Prostate gland (tissue), 2 donors: ENCODE measurements around the gene TMEM165. TPM values are rescaled to one million over a fixed set of nuclear protein-coding genes. Genes with fewer than 3 reads are reported as not detected.

Source experiments
- DNase-seq: peaks from one replicate; pipeline ENCODE4 v3.0.0-alpha.2; 2019; ENCODE audit warnings: low spot score
- H3K27ac ChIP-seq, 2 donors: fragments of 200-600 bp; sonication (generic); 2 replicates each; pipeline ENCODE4 v1.5.1; 2017 to 2019
- H3K27me3 ChIP-seq: fragments of 200-600 bp; sonication (generic); replicated peaks from 2 replicates; pipeline ENCODE4 v1.5.1; 2019; ENCODE audit not compliant: insufficient read depth
- H3K36me3 ChIP-seq, 2 donors: fragments of 200-600 bp; sonication (generic); 1 replicate in 1 of 2; 2 replicates in 1 of 2; pipeline versions ENCODE4 v1.5.1 to v1.8.1; 2017 to 2019
- H3K4me1 ChIP-seq: fragments of 200-600 bp; sonication (generic); replicated peaks from 2 replicates; pipeline ENCODE4 v1.5.1; 2019
- H3K4me3 ChIP-seq, 2 donors: fragments of 200-600 bp; sonication (generic); 2 replicates each; pipeline ENCODE4 v1.5.1; 2017 to 2019
- H3K9me3 ChIP-seq: fragments of 200-600 bp; sonication (generic); 2 replicates; pipeline ENCODE4 v1.5.1; 2017
- CTCF ChIP-seq, 4 experiments: fragments of 200-600 bp in 2 of 4; fragments of 450-650 bp in 2 of 4; sonication (generic) in 2 of 4; IDR thresholded peaks; 1 replicate in 3 of 4; 2 replicates in 1 of 4; pipeline ENCODE4 v1.5.1; 2016 to 2019; ENCODE audit warnings: antibody characterized with exemption in 4 of 4, mild to moderate bottlenecking in 2 of 4, moderate library complexity in 2 of 4
- POLR2A ChIP-seq: fragments of 450-650 bp; IDR thresholded peaks from one replicate; pipeline ENCODE4 v1.6.1; 2016; ENCODE audit warnings: antibody characterized with exemption, mild to moderate bottlenecking
- POLR2AphosphoS5 ChIP-seq: sonication (generic); formaldehyde crosslinking; IDR thresholded peaks from one replicate; pipeline ENCODE4 v1.6.1; 2017; ENCODE audit warnings: antibody characterized with exemption
- WGBS: methylation state at CpG from one replicate; pipeline ENCODE4 v1.1.5; 2018; 5-methylcytosine and 5-hydroxymethylcytosine counted together
- intact Hi-C: fragments of 100-400 bp; cut with DNase I; formaldehyde crosslinking; loops from one replicate; pipeline ENCODE4 v1.14.2; 2022
- total RNA-seq, 2 donors: library from RNA; depleted of rRNA; stranded (reverse); fragments of >200 nt; gene quantifications; one replicate each; pipeline ENCODE4 v1.1.0, GENCODE V29; 2016

Gene TMEM165
- total RNA-seq, 2 donors from 2014 or later: 117 to 183 TPM

GRCh38 chr4:55386073-55386472 is 9.7 kb upstream of the TMEM165 start:
- Histone ChIP-seq H3K4me3 (no peak overlapping the region), H3K9me3 (no peaks in the 10 kb centered on the region), H3K27me3 (no peaks in the 10 kb centered on the region), H3K36me3 (no peaks in the 10 kb centered on the region), H3K27ac (no peak overlapping the region), H3K4me1 (no peaks in the 10 kb centered on the region)
- TF ChIP-seq CTCF (IDR thresholded peaks at IDR 0.05): no peak
- no peak for TF ChIP-seq POLR2A
- TF ChIP-seq POLR2AphosphoS5: no peak
- intact Hi-C loops: no loop called here
- no peak for DNase-seq

GRCh38 chr4:55386840-55387239 is 8.9 kb upstream of the TMEM165 start:
- no peaks in the 10 kb centered on the region for H3K36me3 ChIP-seq
- no peaks in the 10 kb centered on the region for H3K9me3 ChIP-seq
- DNase-seq: no peak
- no peak for TF ChIP-seq POLR2AphosphoS5
- TF ChIP-seq CTCF (IDR thresholded peaks at IDR 0.05): no peak
- no peaks in the 10 kb centered on the region for H3K27me3 ChIP-seq
- H3K27ac ChIP-seq: no peak overlapping the region
- H3K4me1 ChIP-seq: no peaks in the 10 kb centered on the region
- intact Hi-C loops: no loop called here
- 94% methylated on average over 2 of the region's 2 CpGs for whole genome bisulfite sequencing
- H3K4me3 ChIP-seq: no peak overlapping the region

- Histone ChIP-seq H3K4me1 (no peaks in the 10 kb centered on the region), H3K36me3 (no peaks in the 10 kb centered on the region), H3K27me3 (no peaks in the 10 kb centered on the region), H3K9me3 (no peaks in the 10 kb centered on the region), H3K4me3 (no peak overlapping the region), H3K27ac (no peak overlapping the region)
- intact Hi-C loops: no loop called here
- TF ChIP-seq POLR2AphosphoS5: no peak
- DNase-seq: no peak
- WGBS: 89% methylated on average over 4 of the region's 4 CpGs
Measured at GRCh38 chr4:55393461-55394320, 2.1 kb upstream of the TMEM165 start.

- DNase-seq: no peak
- no peaks in the 10 kb centered on the region for H3K9me3 ChIP-seq
- H3K4me1 ChIP-seq: no peaks in the 10 kb centered on the region
- intact Hi-C loops: no loop called here
- under 1% methylated on average over 4 of the region's 4 CpGs for WGBS
- no peaks in the 10 kb centered on the region for H3K27me3 ChIP-seq
- TF ChIP-seq CTCF (IDR thresholded peaks at IDR 0.05): no peak
- no peak for TF ChIP-seq POLR2AphosphoS5
- no peak for TF ChIP-seq POLR2A
- H3K36me3 ChIP-seq: no peaks in the 10 kb centered on the region
- H3K4me3 ChIP-seq: peak overlapping the region; percentile 86 to 98
- peak overlapping the region; percentile 96 to 97 for H3K27ac ChIP-seq
Measured at GRCh38 chr4:55395218-55395528, 584 bp upstream of the TMEM165 start.

GRCh38 chr4:55396308-55397125 is 760 bp downstream of the TMEM165 start:
- DNase-seq: peak; percentile 21
- intact Hi-C loops: loop anchor here (1.0 kb wide), 1 partner anchor 50 kb away; the partner anchor contains the start of gene SRD5A3
- H3K36me3 ChIP-seq: no peaks in the 10 kb centered on the region
- TF ChIP-seq POLR2A (no peak), POLR2AphosphoS5 (peak; percentile 39)
- no peaks in the 10 kb centered on the region for H3K27me3 ChIP-seq
- peak overlapping the region; percentile 96 to 97 for H3K27ac ChIP-seq
- H3K4me1 ChIP-seq: no peaks in the 10 kb centered on the region
- peak overlapping the region; percentile 86 to 98 for H3K4me3 ChIP-seq
- under 1% methylated on average over 19 of the region's 41 CpGs for WGBS
- no peaks in the 10 kb centered on the region for H3K9me3 ChIP-seq
